Left ventricle myocardium inferior (tissue), 1 donor: ENCODE measurements around the gene PRKCB. TPM values are rescaled to one million over a fixed set of nuclear protein-coding genes. Genes with fewer than 3 reads are reported as not detected.

Source experiments
- DNase-seq: peaks from one replicate; pipeline ENCODE4 v3.0.0-alpha.2; 2020
- H3K27ac ChIP-seq: fragments of 200-600 bp; replicated peaks from 2 replicates; pipeline ENCODE4 v1.8.0; 2021
- H3K27me3 ChIP-seq: fragments of 200-600 bp; 2 replicates; pipeline ENCODE4 v1.8.0; 2021; ENCODE audit warnings: low read depth
- H3K36me3 ChIP-seq: fragments of 200-600 bp; 2 replicates; pipeline ENCODE4 v1.8.0; 2021
- H3K4me1 ChIP-seq: fragments of 200-600 bp; 2 replicates; pipeline ENCODE4 v1.8.0; 2021
- H3K4me3 ChIP-seq: fragments of 200-600 bp; 2 replicates; pipeline ENCODE4 v1.8.0; 2021; ENCODE audit warnings: mild to moderate bottlenecking, moderate library complexity
- H3K9me3 ChIP-seq: fragments of 200-600 bp; replicated peaks from 2 replicates; pipeline ENCODE4 v1.8.0; 2021
- intact Hi-C: fragments of 100-400 bp; cut with micrococcal nuclease; formaldehyde crosslinking; loops from one replicate; pipeline ENCODE4 v1.11.0; 2022
- total RNA-seq: library from RNA; stranded (reverse); fragmentation: NEBNext Ultra II Directional; extraction: Animal tissue kit (Norgen Biotek cat#: 25700); gene quantifications from one replicate; pipeline ENCODE4 v1.2.1, GENCODE V29; 2021
- TF ChIP-seq, protein P1 (sequence below): fragments of 200-600 bp; IDR thresholded peaks from 2 replicates; pipeline ENCODE4 v1.8.0; 2021; ENCODE audit warnings: antibody characterized with exemption, mild to moderate bottlenecking, borderline replicate concordance
- donor health status: DM: no; HTN: yes; CAD: no; lungs with severe emphysema.

The PRKCB gene
- total RNA-seq, 1 donor from 2014 or later: 1.6 TPM

DNA sequence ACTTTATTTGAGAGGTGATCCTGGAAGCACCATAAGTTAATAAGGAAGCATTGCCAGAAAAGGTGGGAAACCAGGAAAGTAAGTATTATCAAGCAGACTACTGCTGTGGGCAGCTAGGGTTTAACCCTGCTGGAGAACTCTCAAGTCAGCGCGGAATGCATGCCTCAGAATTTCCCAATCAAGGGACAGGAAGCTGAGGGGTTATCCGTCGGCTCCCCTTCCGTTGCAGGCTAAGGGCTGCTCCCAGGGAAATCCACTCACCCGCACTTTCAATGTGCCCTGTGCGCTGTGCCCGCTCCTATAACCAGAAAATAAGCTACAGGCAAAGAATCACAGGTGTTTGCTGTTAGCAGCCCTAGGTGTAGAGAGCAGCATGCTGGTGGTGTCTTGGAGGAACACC is 281.9 kb downstream of the PRKCB start:
- TF ChIP-seq, protein P1, sequence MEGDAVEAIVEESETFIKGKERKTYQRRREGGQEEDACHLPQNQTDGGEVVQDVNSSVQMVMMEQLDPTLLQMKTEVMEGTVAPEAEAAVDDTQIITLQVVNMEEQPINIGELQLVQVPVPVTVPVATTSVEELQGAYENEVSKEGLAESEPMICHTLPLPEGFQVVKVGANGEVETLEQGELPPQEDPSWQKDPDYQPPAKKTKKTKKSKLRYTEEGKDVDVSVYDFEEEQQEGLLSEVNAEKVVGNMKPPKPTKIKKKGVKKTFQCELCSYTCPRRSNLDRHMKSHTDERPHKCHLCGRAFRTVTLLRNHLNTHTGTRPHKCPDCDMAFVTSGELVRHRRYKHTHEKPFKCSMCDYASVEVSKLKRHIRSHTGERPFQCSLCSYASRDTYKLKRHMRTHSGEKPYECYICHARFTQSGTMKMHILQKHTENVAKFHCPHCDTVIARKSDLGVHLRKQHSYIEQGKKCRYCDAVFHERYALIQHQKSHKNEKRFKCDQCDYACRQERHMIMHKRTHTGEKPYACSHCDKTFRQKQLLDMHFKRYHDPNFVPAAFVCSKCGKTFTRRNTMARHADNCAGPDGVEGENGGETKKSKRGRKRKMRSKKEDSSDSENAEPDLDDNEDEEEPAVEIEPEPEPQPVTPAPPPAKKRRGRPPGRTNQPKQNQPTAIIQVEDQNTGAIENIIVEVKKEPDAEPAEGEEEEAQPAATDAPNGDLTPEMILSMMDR: no peak

DNA sequence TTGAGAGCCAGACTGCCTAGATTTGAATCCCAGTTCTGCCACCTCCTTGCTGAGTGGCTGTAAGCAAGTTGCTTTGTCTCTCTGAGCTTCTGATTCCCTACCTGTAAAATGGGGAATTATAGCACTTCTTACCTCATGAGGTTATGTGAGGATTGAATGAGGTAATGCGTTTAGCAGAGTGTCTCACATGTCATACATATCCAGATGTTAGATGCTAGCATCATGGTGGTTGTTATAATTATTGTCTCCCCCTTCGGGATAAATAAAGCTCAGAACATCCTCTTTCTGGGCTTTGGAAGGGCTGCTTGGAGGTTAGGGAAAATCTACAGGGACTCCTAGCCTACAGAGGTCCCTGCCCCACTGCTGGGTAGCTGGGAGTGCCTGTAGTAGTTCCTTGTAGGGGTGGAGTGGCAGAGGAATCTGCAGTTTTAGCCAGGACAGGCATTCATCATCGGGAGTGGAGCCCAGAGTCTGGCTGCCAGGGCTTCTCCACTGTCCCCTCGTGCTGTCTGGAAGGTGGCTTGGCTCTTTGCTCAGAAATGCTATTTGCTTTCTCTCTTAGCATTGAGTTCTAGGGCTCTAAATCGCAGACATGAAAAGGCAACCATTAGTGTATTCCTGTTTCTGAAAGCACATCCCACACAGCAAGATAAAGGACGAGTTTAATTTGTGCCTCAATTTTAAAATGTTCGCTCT is 282.5 kb downstream of the PRKCB start:
- TF ChIP-seq, protein P1: no peak
- Histone ChIP-seq H3K27ac (peak overlapping the region; percentile 57), H3K4me1 (peaks cover 27% of the 10 kb centered on the region), H3K4me3 (no peak overlapping the region), H3K36me3 (no peaks in the 10 kb centered on the region), H3K9me3 (no peaks in the 10 kb centered on the region), H3K27me3 (no peaks in the 10 kb centered on the region)
- intact Hi-C loops: no loop called here
- no peak for DNase-seq

More for the DNA sequence above, 281.9 kb downstream of the PRKCB start:
- no peaks in the 10 kb centered on the region for H3K9me3 ChIP-seq
- H3K4me3 ChIP-seq: no peak overlapping the region
- peak overlapping the region; percentile 64 for H3K27ac ChIP-seq
- peaks cover 27% of the 10 kb centered on the region for H3K4me1 ChIP-seq
- no peaks in the 10 kb centered on the region for H3K36me3 ChIP-seq
- DNase-seq: no peak
- intact Hi-C loops: no loop called here
- no peaks in the 10 kb centered on the region for H3K27me3 ChIP-seq

DNA sequence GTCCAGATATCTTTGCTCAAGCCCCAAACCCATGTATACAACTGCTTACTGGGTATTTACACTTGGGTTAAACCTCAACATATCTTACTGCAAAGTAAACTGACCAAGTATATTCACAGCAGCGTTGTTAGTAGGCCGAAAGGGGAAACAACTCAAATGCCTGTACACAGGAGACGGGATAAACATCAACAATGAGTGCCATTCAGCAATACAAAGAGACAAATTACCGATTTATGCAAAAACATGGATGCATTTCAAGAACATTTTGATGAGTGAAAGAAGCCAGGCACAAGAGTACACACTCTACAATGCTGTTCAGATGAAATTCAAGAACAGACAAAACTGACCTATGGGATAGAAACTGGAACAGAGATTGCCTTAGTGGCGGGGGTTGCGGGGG is 284.0 kb downstream of the PRKCB start:
- TF ChIP-seq, protein P1: no peak
- Histone ChIP-seq H3K27ac (no peak overlapping the region), H3K27me3 (no peaks in the 10 kb centered on the region), H3K9me3 (no peaks in the 10 kb centered on the region), H3K36me3 (no peaks in the 10 kb centered on the region), H3K4me1 (peaks cover 27% of the 10 kb centered on the region), H3K4me3 (no peak overlapping the region)
- intact Hi-C loops: no loop called here
- no peak for DNase-seq

DNA sequence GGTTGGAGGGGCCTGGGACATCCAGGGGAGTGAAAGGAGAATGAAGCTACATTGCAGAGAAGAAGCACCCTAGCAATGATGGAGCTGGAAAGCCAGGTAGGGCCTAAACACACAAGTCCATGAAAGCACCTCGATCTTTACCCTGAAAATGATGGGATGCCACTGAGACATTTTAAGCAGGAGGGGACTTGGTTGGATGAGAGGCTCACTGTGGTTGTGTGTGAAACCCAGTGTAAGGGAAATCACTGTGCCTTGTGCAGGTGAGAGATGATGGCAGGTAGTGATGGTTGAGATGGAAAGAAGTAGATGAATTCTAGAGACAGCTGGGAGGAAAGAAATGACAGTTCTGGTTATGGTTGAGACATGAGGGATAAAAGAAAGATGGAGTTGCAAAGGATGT is 287.5 kb downstream of the PRKCB start:
- Histone ChIP-seq H3K27ac (no peak overlapping the region), H3K4me1 (peaks cover 7% of the 10 kb centered on the region), H3K4me3 (no peak overlapping the region), H3K9me3 (no peaks in the 10 kb centered on the region), H3K27me3 (no peaks in the 10 kb centered on the region), H3K36me3 (no peaks in the 10 kb centered on the region)
- intact Hi-C loops: no loop called here
- TF ChIP-seq, protein P1: no peak
- no peak for DNase-seq

DNA sequence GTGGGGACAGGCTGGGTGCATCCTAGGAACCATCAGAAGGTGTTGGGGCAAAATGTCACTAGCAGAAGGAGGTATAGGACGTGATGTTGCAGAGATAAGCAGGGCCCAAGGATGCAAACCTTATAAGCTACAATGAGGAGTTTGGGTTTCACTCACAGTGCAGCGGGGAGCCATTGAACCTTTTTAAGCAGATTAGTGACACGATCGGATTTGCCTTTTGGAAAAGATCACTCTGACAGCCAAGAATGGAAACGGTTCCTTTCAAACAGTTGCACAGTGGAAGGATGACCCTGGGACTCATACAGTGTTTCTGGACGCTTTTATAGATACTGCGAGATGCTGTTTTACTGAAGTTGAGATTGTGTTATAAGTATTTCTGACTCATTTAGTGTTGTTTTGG is 288.5 kb downstream of the PRKCB start:
- DNase-seq: no peak
- TF ChIP-seq, protein P1: no peak

More for the DNA sequence above, 288.5 kb downstream of the PRKCB start:
- Histone ChIP-seq H3K9me3 (no peaks in the 10 kb centered on the region), H3K27me3 (no peaks in the 10 kb centered on the region), H3K4me3 (no peak overlapping the region), H3K27ac (no peak overlapping the region), H3K36me3 (no peaks in the 10 kb centered on the region), H3K4me1 (no peaks in the 10 kb centered on the region)
- intact Hi-C loops: no loop called here
